ENCODE results near the gene KCMF1. TPM values are rescaled to one million over a fixed set of nuclear protein-coding genes. Genes with fewer than 3 reads are reported as not detected.
A peak's percentile ranks its signal among the peaks of the same experiment; 100 is the strongest.

KCMF1 gene
- total and polyA plus RNA-seq, 10 of the 15 experiments (the other 5 are each of a cell fraction or from before 2014, with no cell fraction given) = 8.4 to 124 (median 43.0) TPM

DNA sequence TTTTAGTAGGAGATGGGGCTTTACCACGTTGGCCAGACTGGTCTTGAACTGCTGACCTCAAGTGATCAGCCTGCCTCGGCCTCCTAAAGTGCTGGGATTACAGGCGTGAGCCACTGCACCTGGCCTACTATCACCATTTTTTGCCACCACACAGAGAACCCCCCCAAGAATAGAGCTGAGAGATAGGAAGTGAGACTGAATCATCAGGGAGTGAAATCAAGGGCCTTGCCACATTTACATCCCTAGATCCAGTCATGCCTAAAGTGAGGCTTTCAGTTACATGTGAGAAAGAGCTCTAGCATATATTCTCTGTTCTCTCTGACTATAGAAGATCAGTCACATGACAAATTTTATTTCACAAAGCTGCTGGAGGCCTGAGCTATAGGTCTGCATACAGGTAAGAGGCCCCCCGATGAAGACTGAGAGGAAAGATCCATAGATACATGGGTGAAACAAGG is 28.0 kb upstream of the KCMF1 start (continued):
- TF ChIP-seq SMAD5 (IDR thresholded peaks at IDR 0.05; ENCODE audit: low read depth) (0 out of 2 replicates have a peak, but pooled peaks have one; percentile 59), POLR2A (IDR thresholded peaks at IDR 0.05; ENCODE audit: low read depth, low read length) (peak; percentile 47), POU2F2 (IDR thresholded peaks at IDR 0.05; ENCODE audit: borderline replicate concordance, low read depth, low read length) (no peak; the same call in 1 of the 3 replicates), IRF4 (IDR thresholded peaks at IDR 0.05; ENCODE audit: low read depth, low read length) (peak; percentile 77; the same call in 1 of the 2 replicates), CHD1 (IDR thresholded peaks at IDR 0.05; ENCODE audit: low read depth, low read length) (no peak), CEBPB (IDR thresholded peaks at IDR 0.05; ENCODE audit: borderline replicate concordance in 1 of 2, low read depth in 2 of 2, low read length in 2 of 2) (no peak), BRCA1 (IDR thresholded peaks at IDR 0.05; ENCODE audit: low read depth, low read length) (no peak), RELA (IDR thresholded peaks at IDR 0.05; ENCODE audit: borderline replicate concordance, partially characterized antibody) (peak; percentile 55)
- TF ChIP-seq, protein P1, sequence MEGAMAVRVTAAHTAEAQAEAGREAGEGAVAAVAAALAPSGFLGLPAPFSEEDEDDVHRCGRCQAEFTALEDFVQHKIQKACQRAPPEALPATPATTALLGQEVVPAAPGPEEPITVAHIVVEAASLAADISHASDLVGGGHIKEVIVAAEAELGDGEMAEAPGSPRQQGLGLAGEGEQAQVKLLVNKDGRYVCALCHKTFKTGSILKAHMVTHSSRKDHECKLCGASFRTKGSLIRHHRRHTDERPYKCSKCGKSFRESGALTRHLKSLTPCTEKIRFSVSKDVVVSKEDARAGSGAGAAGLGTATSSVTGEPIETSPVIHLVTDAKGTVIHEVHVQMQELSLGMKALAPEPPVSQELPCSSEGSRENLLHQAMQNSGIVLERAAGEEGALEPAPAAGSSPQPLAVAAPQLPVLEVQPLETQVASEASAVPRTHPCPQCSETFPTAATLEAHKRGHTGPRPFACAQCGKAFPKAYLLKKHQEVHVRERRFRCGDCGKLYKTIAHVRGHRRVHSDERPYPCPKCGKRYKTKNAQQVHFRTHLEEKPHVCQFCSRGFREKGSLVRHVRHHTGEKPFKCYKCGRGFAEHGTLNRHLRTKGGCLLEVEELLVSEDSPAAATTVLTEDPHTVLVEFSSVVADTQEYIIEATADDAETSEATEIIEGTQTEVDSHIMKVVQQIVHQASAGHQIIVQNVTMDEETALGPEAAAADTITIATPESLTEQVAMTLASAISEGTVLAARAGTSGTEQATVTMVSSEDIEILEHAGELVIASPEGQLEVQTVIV (IDR thresholded peaks at IDR 0.05; ENCODE audit: borderline replicate concordance, partially characterized antibody) = no peak
- TF ChIP-seq, protein P2, sequence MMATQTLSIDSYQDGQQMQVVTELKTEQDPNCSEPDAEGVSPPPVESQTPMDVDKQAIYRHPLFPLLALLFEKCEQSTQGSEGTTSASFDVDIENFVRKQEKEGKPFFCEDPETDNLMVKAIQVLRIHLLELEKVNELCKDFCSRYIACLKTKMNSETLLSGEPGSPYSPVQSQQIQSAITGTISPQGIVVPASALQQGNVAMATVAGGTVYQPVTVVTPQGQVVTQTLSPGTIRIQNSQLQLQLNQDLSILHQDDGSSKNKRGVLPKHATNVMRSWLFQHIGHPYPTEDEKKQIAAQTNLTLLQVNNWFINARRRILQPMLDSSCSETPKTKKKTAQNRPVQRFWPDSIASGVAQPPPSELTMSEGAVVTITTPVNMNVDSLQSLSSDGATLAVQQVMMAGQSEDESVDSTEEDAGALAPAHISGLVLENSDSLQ (IDR thresholded peaks at IDR 0.05) = no peak
- TF ChIP-seq, protein P3, sequence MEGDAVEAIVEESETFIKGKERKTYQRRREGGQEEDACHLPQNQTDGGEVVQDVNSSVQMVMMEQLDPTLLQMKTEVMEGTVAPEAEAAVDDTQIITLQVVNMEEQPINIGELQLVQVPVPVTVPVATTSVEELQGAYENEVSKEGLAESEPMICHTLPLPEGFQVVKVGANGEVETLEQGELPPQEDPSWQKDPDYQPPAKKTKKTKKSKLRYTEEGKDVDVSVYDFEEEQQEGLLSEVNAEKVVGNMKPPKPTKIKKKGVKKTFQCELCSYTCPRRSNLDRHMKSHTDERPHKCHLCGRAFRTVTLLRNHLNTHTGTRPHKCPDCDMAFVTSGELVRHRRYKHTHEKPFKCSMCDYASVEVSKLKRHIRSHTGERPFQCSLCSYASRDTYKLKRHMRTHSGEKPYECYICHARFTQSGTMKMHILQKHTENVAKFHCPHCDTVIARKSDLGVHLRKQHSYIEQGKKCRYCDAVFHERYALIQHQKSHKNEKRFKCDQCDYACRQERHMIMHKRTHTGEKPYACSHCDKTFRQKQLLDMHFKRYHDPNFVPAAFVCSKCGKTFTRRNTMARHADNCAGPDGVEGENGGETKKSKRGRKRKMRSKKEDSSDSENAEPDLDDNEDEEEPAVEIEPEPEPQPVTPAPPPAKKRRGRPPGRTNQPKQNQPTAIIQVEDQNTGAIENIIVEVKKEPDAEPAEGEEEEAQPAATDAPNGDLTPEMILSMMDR (IDR thresholded peaks at IDR 0.05 in 2 of 3, conservative IDR thresholded peaks at IDR 0.05 in 1 of 3; ENCODE audit: control insufficient read depth in 2 of 3, extremely low read depth in 1 of 3, insufficient read depth in 1 of 3, low read depth in 3 of 3, low read length in 3 of 3) = no peak
